SU-DHL-6 (cell line): Measurements from ENCODE around the gene NRP1.

Experiments
- H2AFZ ChIP-seq: fragments of 200-600 bp; sonication (generic); 2 replicates; pipeline ENCODE4 v1.6.1; 2014; ENCODE audit warnings: low read depth, mild to moderate bottlenecking, moderate library complexity, mixed read lengths, antibody characterized with exemption, low read length; ENCODE audit not compliant: severe bottlenecking
- H3F3A ChIP-seq: fragments of 200-600 bp; shearing (Covaris generic); 2 replicates; pipeline ENCODE4 v1.6.0; 2016; ENCODE audit warnings: antibody characterized with exemption, mild to moderate bottlenecking; ENCODE audit not compliant: insufficient read depth
- H3K27ac ChIP-seq: fragments of 200-600 bp; sonication (generic); 2 replicates; pipeline ENCODE4 v1.5.1; 2016; ENCODE audit warnings: low read depth, mild to moderate bottlenecking, low read length, moderate library complexity, mixed read lengths
- H3K27me3 ChIP-seq: fragments of 200-600 bp; sonication (generic), shearing (Covaris generic); 2 replicates; pipeline ENCODE4 v1.6.0; 2014; ENCODE audit warnings: mild to moderate bottlenecking, low read length
- H3K36me3 ChIP-seq: fragments of 200-600 bp; sonication (generic); 2 replicates; pipeline ENCODE4 v1.6.1; 2014; ENCODE audit warnings: mild to moderate bottlenecking, low read length, mixed read lengths
- H3K4me2 ChIP-seq: fragments of 300-600, 200-600 bp; shearing (Covaris generic), sonication (generic); 2 replicates; pipeline ENCODE4 v1.6.0; 2014; ENCODE audit warnings: low read length, low read depth, mild to moderate bottlenecking; ENCODE audit not compliant: poor library complexity, severe bottlenecking
- H3K4me3 ChIP-seq: fragments of 200-600 bp; sonication (generic); 2 replicates; pipeline ENCODE4 v1.5.1; 2014; ENCODE audit warnings: antibody characterized with exemption, low read length, mild to moderate bottlenecking, mixed read lengths; ENCODE audit not compliant: insufficient read depth, poor library complexity, severe bottlenecking
- H3K79me2 ChIP-seq: fragments of 200-600 bp; sonication (generic); 2 replicates; pipeline ENCODE4 v1.6.1; 2014; ENCODE audit warnings: mild to moderate bottlenecking, low read length, moderate library complexity; ENCODE audit not compliant: insufficient read depth
- H3K9ac ChIP-seq: fragments of 200-600 bp; sonication (generic); 2 replicates; pipeline ENCODE4 v1.7.0; 2014; ENCODE audit warnings: mild to moderate bottlenecking, low read length
- H3K9me2 ChIP-seq: fragments of 200-600 bp; sonication (generic); replicated peaks from 2 replicates; pipeline ENCODE4 v1.6.1; 2014; ENCODE audit warnings: low read length; ENCODE audit not compliant: insufficient read depth
- H3K9me3 ChIP-seq: fragments of 200-600 bp; sonication (generic); 2 replicates; pipeline ENCODE4 v1.6.1; 2014; ENCODE audit warnings: low read length, mixed read lengths; ENCODE audit not compliant: insufficient read depth
- H4K20me1 ChIP-seq: fragments of 200-600 bp; sonication (generic); 2 replicates; pipeline ENCODE4 v1.6.1; 2014; ENCODE audit warnings: low read depth, mild to moderate bottlenecking, antibody characterized with exemption, low read length, moderate library complexity, mixed read lengths
- EZH2phosphoT487 ChIP-seq: fragments of 200-600 bp; sonication (generic), shearing (Covaris generic); conservative IDR thresholded peaks from 2 replicates; pipeline ENCODE4 v1.6.1; 2018; ENCODE audit warnings: mild to moderate bottlenecking, antibody characterized with exemption, low read length, moderate library complexity, mixed read lengths
- TF ChIP-seq, protein P1 (sequence below): fragments of 200-600 bp; sonication (generic); IDR thresholded peaks from one replicate; pipeline ENCODE4 v1.5.1; 2017; ENCODE audit warnings: antibody characterized with exemption, mild to moderate bottlenecking, low read length, moderate library complexity; ENCODE audit not compliant: insufficient read depth, poor library complexity, severe bottlenecking

NRP1 gene

DNA sequence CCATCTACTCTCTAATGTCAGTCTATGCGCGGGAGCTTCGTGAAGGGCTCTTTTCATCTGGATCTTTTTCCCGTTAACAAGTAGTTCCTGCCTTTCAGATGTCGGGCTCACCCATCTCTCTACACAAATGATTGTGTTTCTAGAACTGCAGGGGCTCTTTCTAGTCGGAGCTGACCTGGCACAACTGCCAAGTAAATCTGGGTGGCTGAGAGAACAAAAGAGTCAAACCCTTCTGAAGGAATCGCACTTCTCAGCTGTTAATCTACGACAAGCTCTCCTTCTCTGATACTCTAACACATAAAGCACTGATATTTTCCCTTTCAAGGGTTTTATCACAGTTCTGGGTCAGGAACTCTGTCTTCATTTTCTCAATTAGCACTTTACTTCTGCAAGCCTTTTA lies 144.7 kb downstream of the NRP1 start:
- Histone ChIP-seq H2AFZ (no peak overlapping the region), H3K79me2 (no peaks in the 10 kb centered on the region), H3K27me3 (no peaks in the 10 kb centered on the region), H3K4me3 (no peak overlapping the region), H3K36me3 (no peaks in the 10 kb centered on the region), H3K27ac (no peak overlapping the region), H3K9ac (no peak overlapping the region), H3K9me2 (no peaks in the 10 kb centered on the region), H4K20me1 (no peaks in the 10 kb centered on the region), H3F3A (no peaks in the 10 kb centered on the region), H3K4me2 (no peak overlapping the region), H3K9me3 (no peaks in the 10 kb centered on the region)
- TF ChIP-seq, protein P1, sequence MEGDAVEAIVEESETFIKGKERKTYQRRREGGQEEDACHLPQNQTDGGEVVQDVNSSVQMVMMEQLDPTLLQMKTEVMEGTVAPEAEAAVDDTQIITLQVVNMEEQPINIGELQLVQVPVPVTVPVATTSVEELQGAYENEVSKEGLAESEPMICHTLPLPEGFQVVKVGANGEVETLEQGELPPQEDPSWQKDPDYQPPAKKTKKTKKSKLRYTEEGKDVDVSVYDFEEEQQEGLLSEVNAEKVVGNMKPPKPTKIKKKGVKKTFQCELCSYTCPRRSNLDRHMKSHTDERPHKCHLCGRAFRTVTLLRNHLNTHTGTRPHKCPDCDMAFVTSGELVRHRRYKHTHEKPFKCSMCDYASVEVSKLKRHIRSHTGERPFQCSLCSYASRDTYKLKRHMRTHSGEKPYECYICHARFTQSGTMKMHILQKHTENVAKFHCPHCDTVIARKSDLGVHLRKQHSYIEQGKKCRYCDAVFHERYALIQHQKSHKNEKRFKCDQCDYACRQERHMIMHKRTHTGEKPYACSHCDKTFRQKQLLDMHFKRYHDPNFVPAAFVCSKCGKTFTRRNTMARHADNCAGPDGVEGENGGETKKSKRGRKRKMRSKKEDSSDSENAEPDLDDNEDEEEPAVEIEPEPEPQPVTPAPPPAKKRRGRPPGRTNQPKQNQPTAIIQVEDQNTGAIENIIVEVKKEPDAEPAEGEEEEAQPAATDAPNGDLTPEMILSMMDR, result no peak
- TF ChIP-seq EZH2phosphoT487, result no peak

DNA sequence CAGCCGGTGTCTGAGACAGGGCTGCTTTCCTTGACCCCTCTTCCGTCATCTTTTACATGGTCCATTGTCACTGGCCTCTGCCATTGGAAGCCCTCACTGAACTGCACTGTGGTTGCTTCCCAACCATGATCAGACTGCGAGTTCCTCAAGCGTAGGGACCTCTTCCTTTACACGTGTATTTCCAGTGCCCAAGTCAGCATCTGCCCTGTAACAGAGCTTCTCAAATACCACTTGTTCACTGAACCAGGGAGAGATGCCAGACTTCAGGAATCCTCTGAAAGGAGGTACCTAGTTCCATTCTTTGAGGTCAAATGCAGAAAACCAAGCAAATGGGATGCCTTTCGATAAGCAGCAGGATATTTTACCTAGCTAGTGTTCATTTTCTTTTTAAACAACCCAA lies 145.1 kb downstream of the NRP1 start:
- H3K4me3 ChIP-seq, result no peak overlapping the region
- no peaks in the 10 kb centered on the region for H3K9me3 ChIP-seq
- no peak overlapping the region for H3K27ac ChIP-seq
- no peak for TF ChIP-seq EZH2phosphoT487
- TF ChIP-seq, protein P1, result no peak
- no peaks in the 10 kb centered on the region for H4K20me1 ChIP-seq
- H3K9ac ChIP-seq, result no peak overlapping the region
- H3K9me2 ChIP-seq, result no peaks in the 10 kb centered on the region
- no peaks in the 10 kb centered on the region for H3K27me3 ChIP-seq
- no peak overlapping the region for H2AFZ ChIP-seq
- H3K79me2 ChIP-seq, result no peaks in the 10 kb centered on the region
- H3K4me2 ChIP-seq, result no peak overlapping the region
- H3K36me3 ChIP-seq, result no peaks in the 10 kb centered on the region
- H3F3A ChIP-seq, result no peaks in the 10 kb centered on the region

DNA sequence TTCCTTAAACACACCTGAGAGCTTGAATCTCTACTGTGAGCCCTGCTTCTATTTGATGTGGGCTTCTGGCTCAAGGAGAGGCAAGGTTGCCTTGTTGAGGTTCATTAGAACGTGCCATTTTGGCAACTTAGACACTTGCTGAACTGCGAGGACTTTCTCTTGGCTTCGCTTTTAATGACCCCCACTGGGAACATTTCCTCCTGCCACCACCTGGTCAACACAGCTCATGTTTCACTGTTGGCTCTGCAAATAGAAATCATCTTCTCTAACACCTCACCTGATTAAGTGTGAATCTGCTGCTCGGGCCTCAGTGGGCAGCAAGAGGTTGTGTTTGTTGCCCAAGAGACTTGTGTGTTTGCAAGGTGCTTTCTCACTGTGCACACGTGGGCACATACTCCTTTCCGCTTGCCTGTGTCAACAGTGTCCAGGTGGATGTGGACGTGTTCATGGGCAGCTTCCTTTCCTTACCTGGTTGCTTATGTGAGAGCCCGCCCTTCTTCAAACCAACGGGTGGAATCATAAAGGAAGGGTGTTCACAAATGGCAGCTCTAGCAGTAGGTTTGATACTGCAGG lies 147.0 kb downstream of the NRP1 start:
- Histone ChIP-seq H3K9ac (no peak overlapping the region), H3K27ac (no peak overlapping the region), H3F3A (no peaks in the 10 kb centered on the region), H3K36me3 (no peaks in the 10 kb centered on the region), H2AFZ (no peak overlapping the region), H3K4me2 (no peak overlapping the region), H4K20me1 (no peaks in the 10 kb centered on the region), H3K27me3 (no peaks in the 10 kb centered on the region), H3K9me3 (no peaks in the 10 kb centered on the region), H3K4me3 (no peak overlapping the region), H3K79me2 (no peaks in the 10 kb centered on the region), H3K9me2 (no peaks in the 10 kb centered on the region)
- TF ChIP-seq EZH2phosphoT487, result no peak
- TF ChIP-seq, protein P1, result no peak

DNA sequence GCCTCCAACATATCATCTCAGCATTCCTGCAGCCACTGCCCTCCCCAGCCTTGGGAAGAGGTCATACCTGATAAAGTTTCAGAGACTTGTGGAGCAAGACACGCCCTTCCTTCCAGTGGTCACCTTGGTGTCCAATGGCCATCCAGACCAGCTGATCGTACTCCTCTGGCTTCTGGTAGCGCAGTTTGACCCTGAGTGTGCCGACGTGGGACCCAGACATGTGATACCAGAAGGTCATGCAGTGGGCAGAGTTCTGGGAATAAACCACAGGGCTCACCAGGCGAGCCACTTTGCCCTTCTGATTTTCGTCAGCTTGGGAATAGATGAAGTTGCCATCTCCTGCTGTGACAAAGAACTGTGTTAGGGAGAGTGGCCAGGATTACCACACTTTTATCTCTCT lies 148.3 kb downstream of the NRP1 start:
- Histone ChIP-seq H3K9ac (no peak overlapping the region), H3K9me2 (no peaks in the 10 kb centered on the region), H3K79me2 (no peaks in the 10 kb centered on the region), H3F3A (no peaks in the 10 kb centered on the region), H3K4me2 (no peak overlapping the region), H3K36me3 (no peaks in the 10 kb centered on the region), H2AFZ (no peak overlapping the region), H4K20me1 (no peaks in the 10 kb centered on the region), H3K27ac (no peak overlapping the region), H3K4me3 (no peak overlapping the region), H3K9me3 (no peaks in the 10 kb centered on the region), H3K27me3 (no peaks in the 10 kb centered on the region)
- TF ChIP-seq EZH2phosphoT487, result no peak
- TF ChIP-seq, protein P1, result no peak
